Activated effector memory CD4-positive, alpha-beta T cell treated with Interleukin-2 at 50 U/mL for 16 hours (primary cell): ENCODE data around the gene TAS1R3.
"Not testable (repeated sequence)": the region's sequence is repeated elsewhere in the genome, so short reads cannot be mapped to it uniquely, and the experiment has no call there.

Experiments used
- DNase-seq: peaks from one replicate; pipeline ENCODE4 v3.0.0-alpha.2; 2020

Gene TAS1R3

GRCh38 chr1:1354271-1355247 lies 23.5 kb downstream of the TAS1R3 start:
- DNase-seq = no peak

- no peak for DNase-seq
Observed at GRCh38 chr1:1355416-1355815, 24.3 kb downstream of the TAS1R3 start.

DNA sequence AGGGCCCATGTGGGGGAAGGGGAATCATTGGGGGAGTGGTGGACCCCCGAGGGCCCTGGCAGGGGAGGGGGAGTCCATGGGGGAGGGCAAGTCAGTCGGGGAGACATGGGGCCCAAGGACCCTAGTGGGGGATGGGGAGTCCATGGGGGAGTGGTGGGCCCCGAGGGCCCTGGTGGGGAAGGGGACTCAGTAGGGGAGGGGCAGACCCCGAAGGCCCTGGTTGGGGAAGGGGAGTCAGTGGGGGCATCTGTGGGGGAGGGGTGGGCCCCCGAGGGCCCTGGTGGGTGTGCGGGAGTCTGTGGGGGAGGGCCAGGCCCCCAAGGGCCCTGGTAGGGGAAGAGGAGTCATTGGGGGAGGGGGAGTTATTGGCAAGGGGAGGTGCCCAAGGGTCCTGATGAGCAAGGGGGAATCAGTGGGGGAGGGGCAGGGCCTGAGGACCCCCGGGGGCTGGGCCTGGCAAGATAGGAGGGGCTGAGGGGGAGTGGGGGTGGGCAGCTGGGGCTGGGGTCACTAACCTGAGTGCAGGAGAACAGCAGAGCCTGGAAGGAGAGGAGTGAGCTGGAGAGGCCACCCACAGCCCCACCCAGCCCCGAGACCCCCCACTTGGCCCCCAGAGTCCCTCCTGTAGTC lies 25.2 kb downstream of the TAS1R3 start:
- DNase-seq = no peak

DNA sequence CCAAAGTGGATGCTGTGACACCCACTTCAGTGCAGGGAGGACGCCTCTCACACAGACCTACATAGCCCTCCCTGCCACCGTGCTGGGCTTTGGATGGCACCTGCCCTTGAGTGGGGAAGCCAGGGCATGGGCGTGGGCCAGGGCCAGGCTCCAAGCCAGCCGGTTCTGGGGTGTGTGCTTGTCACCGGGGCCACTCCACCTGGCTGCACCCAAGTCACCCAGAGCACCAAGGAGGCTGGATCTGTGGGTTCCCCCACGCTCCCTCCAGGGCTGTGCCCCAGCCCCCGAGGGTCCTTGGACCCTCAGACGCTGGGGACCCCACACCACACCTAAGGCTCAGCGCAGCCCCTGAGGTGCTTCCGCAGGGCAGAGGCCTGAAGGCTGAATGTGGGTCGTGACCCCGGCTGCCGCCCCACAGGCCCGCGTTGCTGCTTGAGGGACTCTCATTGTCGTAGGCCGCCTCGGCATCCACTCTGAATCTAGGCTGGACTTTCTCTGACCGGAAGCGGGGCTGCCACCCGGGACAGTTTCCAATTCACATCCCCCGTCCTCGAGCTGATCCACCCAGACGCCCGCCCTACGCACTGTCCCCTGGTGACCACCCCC lies 25.8 kb downstream of the TAS1R3 start:
- DNase-seq = no peak

DNA sequence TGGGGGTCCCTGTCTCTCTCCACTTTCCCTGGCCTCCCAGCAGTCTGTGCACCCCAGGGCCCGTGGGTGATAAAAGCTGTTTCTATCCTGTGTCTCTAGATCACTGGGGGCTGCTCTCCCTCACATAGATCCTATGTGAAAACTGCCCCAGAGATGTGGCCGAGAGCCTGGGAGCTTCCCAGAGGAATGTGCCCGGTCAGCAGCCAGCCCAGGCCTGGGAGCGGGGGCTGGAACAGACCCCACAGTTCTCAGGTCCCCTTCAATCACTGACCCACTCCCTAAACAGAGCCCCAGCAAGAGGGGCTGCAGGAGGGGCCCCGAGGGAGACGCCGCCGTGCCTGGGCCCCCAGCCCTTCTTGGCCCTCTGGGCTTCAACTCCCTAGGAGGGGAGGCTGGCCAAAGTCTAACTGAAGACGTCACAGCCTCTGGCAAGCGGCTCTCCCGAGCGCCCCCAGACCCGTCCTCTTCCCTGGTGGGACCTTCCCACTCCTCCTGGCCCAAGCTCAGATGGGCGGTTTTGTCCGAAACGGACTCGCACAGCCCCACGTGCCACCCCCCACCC lies 26.9 kb downstream of the TAS1R3 start:
- no peak for DNase-seq

DNA sequence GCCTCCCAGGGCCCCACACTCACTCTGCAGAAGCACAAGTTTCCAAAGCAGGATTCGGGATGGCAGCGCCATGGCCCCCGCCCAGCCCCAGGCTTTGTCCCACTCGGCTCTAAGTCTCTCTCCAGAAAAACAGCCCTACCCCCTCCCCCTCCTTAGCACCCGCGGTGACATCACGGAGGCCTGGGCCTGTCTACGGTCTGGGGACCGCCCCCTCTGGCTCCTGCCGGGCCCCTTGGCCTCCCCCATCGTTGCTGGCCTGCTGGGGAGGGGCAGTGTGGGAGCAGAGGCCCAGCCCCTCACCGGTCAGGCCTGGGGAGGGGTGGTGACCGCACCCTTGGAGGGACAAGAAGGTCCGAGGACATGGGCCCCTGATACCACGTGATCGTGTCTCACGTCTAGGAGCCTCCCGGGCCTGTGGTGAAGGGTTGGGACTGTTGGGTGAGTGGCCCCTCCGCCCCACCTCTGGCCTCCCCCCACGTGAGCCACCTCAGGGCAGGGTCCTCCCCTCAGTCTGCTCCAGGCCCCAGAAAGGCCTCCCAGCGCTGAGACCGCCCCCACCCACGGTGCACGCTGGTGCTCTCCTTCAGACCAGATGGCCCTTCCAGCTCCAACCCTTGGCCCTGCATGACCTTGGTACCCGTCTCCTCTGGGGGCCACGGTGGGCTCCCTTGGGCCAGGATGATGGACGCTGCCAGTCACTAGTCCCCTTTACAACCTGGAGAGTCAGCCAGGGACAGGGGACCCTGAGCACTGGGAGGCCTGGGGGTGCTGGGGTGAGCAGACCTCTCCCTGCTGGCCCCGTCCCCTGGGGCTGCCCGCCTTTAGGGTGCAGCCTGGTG lies 27.6 kb downstream of the TAS1R3 start, which contains the start of gene MXRA8:
Gene MXRA8, minus strand, starts transcription at position 123 of the 839 bp plus-strand sequence. Its CDS starts 51 bp downstream, at position 72.
- no peak for DNase-seq

DNA sequence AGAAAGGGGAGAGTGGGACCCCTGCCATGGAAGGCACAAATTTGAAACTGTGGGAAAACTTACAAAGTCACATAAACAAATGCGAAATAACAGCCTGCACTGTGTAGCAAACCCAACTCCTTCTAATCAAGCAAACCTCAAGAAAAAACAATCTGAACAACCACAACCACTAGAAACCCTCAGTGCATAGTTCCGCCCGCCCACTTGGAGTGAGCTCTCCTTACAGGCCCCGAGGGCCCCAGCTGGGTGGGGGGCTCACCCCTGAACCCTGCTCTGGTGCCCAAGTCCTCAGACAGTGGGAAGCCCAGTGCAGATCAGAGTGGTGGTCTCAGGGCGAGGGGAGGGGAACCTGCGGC lies 28.2 kb downstream of the TAS1R3 start:
- no peak for DNase-seq

DNA sequence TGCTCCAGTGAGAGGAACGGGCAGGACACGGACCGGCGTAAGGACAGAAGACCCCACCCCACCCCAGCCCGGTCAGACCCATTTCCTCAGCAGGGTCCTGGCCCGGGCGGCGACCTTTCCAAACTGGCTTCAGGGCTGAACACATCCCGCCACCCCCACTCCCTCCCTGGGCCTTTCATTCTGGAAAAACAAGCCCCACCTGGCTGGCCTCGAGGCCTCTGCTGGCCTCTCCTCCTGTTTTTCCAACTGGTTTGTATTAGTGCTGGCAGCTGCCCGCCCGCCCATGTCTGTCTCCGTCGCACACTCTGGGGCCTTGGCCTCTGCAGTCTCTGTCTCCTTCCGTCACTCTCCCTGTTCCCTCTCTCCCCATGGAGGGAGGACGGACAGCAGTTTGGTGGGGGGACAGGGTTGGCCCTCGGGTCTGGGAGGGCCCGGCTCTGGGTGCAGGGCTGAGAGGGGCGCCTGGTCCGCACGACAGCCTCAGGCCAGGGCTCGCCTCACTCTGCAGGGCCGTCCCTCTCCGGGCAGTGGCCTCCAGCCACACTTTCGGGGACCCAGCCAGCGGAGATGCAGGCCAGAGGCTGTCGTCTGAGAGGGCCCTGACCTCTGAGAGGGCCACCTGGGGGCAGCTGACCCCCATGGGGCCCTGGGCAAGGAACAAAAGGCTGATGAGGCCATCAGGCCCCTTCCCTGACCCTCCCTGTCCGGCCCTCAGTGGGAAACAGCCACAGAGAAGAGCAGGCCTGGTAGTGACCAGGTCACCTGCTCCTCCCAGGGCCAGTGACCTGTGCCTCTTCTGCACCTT lies 28.8 kb downstream of the TAS1R3 start:
- no peak for DNase-seq

DNA sequence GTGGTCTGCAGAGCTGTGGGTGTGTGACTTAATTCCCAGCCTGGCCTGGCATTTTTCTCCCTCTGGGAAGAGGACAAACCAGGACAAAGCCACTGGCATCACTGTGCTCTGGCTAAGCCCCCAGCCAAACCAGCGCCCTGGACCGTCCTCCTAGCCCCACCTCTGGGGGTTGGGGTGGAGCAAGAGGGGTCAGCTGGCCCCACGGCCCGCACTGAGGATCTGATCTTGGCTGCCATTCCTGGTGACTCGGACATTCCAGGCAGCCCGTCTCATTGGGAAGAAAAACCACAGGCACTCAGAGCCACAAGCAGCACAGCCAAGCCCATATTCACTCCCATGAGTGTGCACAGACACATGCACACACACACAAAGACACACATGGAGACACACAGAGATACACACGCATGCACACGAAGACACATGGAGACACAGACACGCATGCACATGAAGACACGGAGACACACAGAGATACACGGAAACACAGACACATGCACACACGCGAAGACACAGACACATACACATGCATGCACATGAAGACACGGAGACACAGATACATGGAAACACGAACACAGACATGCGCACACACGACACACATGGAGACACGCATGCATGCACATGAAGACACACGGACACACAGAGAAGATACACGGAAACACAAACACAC lies 29.6 kb downstream of the TAS1R3 start:
- DNase-seq = no peak

DNA sequence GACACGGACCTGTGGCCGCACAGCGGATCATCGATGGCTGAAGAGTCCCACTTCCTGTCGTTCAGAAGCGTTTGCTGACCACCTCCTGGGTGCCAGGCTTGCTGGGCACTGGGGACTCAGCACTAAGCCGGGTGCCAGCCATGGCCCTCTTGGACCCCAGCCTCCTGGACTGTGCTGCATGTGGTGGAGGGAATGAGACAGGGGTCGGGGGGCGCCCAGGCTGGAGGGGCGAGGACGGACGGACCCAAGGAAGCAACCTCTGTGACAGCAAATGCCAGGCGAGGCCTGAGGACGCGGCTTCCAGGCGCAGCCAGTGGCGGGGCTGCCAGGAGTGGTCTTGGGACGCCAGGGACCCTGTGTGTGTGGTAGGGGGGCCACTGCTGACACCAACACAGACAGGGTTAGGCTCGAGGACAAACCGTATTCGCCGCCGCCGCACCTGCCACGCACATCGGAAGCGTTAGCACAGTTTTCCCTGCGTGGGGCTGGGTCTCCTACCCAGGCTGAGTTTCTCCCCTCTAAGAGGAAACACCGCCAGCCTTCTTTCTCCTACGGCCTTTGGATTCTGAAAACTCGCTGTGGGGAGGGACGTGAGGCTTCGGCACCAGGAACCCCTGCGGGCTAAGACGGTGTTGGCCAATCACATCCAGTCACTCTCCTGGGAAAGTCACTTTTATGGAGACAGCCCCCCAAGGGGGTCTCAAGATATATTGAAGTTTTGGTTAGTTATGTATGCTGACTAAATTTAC lies 30.3 kb downstream of the TAS1R3 start:
- no peak for DNase-seq

DNA sequence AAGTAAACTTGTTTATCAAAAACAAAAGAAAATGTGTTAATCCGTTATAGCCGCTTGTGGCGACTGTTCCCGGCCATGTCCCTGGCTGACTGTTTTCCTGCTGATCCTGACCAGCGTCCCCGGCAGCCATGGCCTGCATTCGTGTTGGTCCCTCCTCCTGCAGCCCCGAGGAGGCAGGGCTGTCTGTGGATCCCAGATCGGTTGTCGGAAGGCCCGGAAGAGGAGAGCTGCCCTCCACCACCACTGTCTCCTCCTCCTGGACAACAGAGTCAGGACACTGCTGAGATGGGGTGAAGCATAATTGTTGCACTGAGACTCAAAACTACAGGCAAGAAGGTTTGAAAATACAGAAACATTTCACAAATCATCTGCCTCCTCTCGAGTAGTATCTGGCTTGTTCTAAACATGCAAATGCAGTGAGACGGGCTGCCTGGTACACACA lies 30.9 kb downstream of the TAS1R3 start:
- DNase-seq = no peak

- DNase-seq = no peak
Observed at GRCh38 chr1:1364266-1364665, 33.2 kb downstream of the TAS1R3 start.

DNA sequence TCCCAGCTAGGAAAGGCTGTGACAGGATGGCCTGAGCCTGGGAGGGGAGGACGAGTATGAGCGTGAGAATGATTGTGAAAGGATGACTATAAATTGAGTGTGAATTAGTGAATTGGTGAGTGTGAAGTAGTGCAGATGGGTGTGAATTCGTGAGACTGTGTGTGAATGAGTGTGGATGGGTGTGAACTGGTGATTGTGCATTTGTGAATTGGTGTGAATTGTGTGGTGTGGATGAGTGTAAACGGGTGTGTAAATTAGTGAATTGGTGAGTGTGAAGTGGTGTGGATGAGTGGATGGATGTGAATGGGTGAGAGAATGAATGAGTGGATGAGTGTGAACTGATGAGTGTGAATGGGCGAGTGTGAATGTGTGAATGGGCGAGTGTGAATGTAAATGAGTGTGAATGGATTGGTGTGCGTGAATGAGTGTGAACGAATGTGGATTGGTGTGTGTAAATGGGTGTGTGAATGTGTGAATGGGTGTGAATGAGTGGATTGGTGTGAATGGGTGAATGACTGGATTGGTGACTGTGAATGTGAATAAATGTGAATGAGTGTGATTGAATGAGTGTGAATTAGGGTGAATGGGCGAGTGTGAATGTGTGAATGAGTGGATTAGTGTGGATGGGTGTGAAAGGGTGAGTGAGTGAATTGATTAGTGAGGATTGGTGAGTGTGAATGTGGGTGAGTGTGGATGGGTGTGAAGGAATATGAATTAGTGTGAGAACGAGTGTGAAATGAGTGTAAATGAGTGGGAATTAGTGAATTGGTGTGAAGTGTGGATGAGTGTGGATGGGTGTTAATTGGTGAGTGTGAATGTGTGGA lies 35.0 kb downstream of the TAS1R3 start:
- DNase-seq = no peak

DNA sequence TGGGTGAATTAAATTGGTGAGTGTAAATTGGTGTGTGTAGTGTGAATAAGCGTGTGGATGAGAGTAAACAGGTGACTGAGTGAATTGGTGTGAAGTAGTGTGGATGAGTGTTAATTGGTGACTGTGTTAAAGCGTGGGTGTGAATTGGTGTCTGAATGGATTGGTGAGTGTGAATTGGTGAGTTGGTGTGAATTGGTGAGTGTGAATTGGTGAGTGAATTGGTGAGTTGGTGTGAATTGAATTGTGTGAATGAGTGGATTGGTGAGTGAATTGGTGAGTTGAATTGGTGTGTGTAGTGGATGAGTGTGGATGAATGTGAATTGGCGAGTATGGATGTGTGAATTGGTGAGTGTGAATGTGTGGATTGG lies 35.6 kb downstream of the TAS1R3 start:
- DNase-seq = no peak

GRCh38 chr1:1367315-1367714 lies 36.2 kb downstream of the TAS1R3 start:
- DNase-seq = no peak

DNA sequence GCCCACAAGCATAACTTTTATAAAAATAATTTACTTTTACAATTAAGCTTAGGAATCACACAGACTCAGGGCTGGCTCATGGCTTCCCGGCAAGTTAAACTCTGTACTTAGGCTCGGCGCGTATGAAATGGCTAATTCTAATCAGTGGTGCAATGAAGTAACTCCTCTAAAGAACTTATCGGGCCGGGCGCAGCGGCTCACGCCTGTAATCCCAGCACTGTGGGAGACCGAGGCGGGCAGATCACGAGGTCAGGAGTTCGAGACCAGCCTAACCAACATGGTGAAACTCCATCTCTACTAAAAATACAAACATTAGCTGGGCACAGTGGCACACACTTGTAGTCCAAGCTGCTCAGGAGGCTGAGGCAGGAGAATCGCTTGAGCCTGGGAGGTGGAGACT lies 39.0 kb downstream of the TAS1R3 start:
- DNase-seq = not testable (repeated sequence)

GRCh38 chr1:1370771-1371300 lies 39.8 kb downstream of the TAS1R3 start:
- DNase-seq = no peak

GRCh38 chr1:1371364-1371745 lies 40.3 kb downstream of the TAS1R3 start:
- DNase-seq = peak; percentile 46
